HG03558 (cell line): ENCODE data around the gene SLC6A18.
"Not testable (repeated sequence)": the region's sequence is repeated elsewhere in the genome, so short reads cannot be mapped to it uniquely, and the experiment has no call there.

Experiments used
- ATAC-seq: cut with Tn5 transposase; IDR thresholded peaks from one replicate; pipeline ENCODE4 v1.9.1; 2021; ENCODE audit warnings: moderate number of reproducible peaks; ENCODE audit not compliant: unreplicated experiment; ENCODE audit errors: extremely low read depth

Gene SLC6A18

DNA sequence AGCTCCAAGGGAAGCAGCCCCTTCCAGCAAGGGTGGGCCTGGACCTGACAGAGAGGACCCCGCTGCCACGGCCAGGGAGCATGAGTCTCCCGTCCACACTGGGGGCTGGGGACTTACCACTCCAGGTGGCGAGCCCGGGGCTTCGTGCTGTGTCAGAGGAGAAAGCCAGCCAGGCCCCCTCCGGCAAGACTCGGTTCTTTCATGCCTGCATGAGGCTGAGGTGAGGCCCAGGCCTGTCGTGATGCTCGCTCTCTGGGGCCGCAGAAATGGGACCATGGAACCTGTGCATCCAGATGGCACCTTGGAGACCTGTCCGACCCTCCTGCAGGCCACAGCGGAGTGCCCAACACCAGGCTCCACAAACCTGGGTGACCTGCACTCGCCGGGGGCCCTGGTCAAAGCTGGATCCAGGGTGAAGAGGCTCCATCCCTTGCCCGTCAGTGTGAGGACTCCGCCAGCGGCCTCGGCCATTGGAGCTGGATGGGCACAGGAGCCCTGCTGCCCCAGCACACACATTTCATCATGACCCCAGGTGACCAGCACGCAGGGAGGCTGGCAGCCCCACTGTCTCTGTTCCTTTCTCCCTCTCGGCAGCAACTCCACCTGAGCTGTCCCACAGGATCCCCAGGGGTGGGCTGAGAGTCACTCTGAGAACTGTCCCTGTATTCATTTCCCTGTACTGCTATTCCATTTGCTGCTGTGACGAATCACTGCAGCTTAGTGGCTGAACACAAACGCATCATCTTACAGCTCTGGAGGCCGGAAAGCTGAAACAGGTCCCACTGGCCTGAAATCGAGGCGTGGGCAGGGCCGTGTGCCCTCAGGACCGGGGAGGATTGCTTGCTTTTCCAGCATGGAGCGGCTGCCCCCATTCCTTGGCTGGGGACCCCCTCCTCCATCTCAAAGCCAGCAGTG, 24.4 kb downstream of the SLC6A18 start:
- no peak for ATAC-seq

DNA sequence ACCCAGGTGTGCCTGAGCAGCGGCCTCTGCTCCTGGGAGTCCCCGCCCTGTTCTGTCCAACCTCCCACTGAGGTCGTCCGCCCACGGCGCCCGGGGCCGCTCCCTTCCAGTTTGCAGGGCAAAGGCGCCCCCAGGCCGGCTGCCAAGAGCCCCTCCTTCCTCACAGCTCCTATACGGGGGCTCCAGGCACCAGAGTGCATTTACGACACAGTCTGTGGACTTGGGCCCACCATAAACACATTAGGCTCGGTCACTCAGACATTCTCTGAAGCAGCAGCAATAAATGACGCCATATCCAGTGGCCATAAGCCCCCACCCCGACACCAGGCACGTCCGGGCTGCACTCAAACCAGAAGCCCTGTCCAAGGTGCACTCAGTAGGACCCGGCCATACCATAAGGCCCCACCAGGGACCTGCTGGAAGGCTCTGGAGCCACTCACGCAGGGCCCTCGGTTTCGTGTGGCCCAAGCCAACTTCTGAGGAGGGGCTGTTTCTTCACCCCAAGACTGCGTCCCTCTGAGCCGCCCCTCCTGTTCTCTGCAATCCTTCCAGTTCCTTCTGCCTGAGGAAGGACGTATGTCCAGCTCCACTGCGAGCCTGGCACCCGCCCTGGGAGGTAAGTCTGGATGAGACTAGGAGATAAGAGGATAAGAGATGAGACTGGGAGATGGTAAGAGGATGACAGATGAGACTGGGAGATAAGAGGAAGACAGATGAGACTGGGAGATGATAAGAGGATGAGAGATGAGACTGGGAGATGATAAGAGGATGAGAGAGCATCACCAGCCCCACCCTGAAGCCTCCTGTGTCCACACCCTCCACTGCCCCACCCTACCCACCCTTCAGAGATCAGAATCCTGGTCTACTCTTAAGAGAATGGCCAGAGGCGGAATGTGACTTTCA, 26.7 kb downstream of the SLC6A18 start:
- ATAC-seq = no peak

DNA sequence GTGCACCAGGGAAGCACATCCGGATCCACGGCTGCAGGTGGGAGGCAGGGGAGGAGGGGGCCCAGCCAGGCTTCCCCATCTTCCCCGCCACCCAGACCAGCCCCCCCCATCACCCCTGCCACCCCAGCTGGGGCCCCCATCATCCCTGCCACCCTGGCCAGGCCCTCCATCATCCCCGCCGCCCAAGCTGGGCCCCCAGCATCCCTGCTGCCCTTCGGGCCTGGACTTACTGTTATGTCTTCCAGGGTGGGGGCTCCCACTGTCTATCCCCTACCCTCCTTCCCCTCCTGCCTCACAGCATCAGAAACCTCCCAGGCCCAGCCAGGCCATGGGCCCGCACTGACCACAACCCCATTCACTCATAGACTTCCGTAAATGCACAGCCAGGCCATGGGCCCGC, 27.5 kb downstream of the SLC6A18 start:
- ATAC-seq = no peak

DNA sequence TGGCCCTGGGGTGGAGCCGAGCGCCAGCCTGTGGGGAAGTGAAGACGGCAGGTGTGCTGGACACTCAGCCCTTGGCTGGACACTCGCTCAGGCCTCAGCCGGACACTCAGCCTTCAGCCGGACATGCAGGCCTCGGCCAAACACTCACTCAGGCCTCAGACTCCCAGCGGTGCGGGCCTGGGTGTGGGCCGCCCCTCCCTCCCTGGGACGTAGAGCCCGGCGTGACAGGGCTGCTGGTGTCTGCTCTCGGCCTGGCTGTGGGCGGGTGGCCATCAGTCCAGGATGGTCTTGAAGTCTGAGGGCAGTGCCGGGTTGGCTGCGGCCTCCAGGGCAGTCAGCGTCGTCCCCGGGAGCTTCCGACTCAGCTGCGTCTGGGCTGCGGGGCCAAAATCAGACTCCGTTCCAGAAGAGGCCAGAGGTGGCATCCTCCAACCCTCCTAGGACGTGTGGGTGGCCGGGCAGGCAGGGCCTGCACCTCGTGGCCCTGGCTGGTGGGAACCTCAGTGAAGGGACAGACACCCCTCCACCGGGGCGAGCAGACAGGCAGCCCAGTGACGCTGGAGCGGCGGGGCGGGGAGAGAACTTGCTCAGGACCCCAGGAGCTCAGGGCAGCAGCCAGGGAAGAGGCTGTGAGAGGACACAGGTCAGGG, 28.4 kb downstream of the SLC6A18 start:
- ATAC-seq = no peak

DNA sequence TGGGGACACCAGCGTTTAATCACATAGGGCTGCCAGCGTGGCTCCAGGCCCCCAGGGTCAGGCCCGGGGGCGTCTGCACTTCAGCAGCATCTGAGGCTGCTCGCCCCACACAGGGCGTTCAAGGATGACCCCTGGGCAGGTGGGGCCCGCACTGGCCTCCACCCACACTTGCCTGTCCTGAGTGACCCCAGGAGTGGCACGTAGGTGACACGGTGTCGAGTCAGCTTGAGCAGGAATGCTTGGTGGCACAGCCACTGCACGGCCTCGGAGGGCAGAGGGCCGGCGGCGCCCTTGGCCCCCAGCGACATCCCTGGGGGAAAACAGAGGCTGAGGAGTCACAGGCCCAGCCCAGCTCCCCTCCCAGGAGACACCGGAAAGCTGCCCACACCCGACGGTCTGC, 29.0 kb downstream of the SLC6A18 start:
- ATAC-seq = no peak

DNA sequence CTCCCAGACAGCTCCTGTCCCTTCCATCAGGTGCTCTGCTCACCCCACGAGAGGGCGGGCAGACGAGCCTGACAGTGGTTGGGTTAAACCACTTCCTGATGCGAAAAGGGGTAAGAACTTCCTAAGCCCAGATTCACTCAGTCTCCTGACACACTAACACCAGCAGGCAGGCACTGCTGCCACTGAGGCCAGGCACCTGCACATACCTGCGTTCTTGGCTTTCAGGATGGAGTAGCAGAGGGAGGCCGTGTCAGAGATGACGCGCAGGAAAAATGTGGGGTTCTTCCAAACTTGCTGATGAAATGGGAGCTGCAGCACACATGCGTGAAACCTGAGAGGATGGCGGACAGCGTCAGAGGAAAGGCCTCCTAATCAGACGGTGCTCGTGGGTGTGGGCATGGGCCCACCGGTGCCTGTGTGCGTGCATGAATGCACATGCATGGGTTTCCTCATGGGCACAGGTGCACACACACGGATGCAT, 29.9 kb downstream of the SLC6A18 start:
- no peak for ATAC-seq

DNA sequence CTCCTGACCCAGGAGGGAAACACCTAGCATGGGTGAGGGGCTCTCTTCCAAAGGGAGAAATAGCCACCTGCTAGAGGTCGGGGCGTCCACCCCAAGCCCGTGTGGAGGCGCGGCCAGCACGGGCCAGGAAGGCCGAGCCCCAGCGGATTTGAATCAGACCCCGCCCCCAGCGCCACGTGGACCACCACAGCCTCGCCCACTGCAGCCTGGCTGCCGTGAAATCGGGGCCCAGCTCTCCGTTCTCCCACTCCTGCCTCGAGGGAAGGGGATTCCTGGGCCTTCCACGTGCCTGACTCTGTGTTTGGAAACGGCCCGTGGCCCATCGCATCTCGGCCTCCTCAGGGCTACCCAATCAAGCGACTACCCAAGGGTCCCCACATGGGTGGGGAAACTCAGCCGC, 31.6 kb downstream of the SLC6A18 start:
- ATAC-seq = no peak

DNA sequence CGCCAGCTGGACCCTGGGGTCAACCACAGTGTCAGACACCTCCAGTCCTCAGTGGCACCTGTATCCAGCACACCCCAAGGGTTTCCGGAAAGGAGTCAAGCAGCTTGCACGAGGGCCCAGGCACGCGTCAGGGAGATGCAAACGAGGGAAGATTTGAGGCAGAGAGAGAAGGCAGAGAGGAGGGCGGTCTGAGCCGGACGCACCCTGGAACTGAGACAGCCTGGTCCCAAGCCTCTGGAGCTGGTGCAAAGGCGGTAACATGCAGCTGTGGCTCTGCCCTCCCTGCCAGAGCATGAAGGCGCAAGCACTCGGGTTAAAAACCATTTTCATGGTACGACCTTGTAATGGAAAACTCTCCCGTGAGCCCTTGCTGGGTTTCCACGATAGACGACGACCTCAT, 32.2 kb downstream of the SLC6A18 start:
- ATAC-seq = no peak

DNA sequence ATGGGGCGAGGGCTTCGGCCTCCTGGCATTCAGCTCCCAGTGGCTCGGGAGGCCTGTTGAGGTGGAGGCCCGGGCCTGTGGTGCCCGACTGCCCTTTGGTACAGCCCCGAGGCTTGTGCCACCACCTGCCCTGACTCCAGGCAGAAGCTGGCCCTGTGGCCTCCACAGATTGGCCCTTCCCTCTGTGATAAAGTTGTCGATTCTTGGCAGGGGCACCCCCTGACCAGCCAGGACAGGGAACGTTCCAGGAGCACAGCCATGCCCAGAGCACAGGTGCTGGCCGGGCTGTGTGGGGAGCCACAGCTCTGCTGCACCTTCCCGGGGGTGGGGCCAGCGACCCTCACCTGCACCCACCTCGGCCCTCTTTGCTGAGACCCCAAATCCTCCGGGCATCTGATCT, 32.7 kb downstream of the SLC6A18 start:
- no peak for ATAC-seq

DNA sequence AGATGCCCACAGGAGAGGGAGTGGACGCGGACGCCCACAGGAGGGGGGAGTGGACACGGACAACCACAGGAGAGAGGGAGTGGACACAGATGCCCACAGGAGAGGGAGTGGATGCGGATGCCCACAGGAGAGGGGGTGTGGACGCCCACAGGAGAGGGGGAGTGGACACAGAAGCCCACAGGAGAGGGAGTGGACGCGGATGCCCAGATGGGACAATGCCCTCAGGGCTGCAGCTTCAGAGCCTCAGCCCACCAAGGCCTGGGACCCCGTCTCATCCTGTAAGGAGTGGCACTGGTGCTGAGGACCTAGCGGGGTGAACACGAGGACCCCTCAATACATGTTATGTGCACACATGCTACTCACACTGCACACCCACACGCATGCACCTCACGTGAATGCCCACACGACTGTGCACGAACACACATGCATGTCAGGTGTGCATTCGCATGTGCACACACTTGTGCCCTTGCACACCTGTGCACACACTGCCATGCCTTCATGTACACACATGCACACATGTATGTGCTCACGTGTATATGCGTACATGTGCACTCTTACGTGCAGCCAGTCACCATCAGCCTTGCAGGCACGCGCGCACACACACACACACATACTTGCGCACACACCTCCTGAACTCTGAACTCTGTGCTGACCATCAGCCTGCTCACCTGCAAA, 34.8 kb downstream of the SLC6A18 start:
- ATAC-seq = no peak

DNA sequence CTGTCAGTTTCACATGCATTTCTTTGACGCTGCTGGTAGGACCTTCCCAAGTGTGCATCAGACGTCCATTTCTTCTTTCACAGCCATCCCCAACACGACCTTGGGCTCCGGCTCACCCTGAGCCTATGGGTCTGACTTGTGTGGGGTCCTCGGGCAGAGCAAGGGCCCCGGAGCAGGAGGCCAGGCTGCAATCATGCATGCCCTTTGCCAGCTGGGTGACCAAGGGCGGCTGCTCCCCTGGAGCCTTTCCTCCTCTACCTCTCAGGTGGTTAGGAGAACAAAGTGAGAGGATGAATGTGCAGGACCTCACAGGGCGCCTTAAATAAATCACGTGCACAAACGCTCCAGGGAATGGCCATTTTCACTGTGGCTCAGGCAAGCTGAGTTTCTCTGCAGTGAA, 36.5 kb downstream of the SLC6A18 start:
- ATAC-seq = no peak

DNA sequence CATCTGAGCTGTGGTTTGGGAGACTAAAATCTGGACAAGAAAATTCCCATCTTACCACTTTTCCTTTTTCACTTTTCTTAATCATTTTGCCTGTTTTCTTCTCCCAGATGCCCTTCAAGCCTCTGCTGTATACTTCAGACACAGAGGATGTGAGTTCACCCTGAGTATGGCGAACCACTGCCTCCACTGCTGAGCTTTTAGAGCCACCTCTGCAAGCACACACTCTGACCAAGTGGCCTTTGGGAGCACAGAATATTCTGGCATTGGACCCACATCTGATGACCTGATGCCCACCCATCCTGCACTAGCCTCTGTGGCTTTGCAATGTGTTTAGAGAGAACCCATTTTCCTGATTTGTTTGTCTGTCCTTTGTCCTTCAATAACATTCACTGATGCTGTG, 37.2 kb downstream of the SLC6A18 start:
- no peak for ATAC-seq

DNA sequence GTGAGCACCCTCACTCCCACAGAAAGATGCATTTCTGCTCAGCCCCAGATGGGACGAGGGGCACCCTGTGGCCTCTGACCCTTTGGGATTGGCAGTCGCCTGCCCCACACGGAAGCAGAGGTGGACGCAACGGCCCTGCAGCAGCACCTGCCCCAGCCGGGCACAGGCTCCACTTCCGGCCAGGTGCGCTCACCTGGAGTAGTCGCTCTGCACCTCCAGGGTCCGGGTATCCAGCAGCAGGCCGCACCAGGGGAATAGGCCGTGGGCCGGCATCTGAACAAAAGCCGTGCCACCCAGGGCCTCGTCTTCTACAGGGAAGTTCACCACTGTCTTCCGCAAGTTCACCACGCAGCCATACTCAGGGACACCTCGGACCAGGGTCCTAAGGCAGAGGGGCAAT, 39.0 kb downstream of the SLC6A18 start:
- ATAC-seq = no peak

DNA sequence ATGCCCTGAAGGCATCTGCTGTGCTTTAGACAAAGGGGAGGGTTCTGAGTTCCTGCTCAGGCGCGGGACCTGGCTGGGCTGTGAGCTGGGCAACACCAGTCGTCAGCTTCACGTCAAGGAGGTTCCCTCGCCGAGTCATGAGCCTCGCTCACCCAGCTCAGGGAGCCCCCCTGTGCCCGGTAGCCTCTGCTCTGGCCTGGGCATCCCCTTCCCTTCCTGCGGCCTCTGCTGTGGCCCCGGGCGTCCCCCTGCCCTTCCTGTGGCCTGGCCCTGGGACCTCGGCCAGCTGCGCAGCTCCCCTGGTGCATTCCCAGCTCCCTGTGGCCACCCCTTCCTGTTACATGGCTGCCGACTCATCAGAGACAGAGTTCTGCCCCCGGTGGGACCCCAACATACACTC, 39.8 kb downstream of the SLC6A18 start:
- no peak for ATAC-seq

DNA sequence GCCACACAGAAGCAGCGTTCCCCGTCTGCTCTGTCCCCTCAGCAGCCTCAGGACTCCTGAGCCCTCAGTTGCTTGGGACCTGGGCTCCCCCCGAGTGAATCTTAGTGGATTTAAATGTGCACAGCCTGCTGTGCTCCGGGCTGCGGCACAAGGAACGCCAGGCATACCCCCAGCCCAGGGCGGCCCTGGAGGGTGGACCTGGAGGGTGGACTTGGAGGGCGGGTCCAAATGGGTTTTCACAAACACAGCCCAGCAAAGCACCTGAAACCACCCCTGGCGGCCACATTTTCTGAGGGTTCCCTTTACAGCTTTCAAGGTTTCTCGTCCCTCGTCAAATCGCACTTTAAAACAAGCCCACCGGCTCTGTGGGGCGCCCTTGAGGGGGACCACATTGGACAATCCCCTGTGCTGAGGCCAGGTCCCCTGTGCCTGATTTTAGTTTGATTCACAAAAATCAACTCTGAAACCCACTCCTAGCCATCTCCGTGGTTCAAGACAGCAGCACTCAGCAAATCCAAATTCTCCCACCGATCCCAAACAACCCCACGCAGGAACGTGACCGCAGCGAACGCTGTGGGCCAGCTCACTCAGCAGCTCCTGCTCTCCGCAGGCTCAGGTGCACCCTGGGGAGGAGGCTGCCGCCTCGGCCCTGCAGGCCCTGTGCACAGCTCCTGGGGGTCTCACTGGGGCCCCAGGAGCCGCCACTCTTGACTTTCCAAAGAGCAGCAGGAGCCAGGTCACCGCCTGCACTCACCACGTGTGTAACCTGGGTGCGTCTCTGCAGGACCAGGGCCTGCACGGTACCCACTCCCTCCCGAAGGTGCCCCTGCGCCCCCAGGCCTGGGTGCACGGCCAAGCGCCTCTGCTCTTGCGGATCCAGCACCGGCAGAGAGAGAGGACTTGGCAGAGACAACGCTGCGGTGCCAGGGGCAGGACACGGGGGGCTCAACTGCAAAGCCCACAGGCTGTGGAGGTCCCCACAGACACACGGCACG, 40.6 kb downstream of the SLC6A18 start:
- no peak for ATAC-seq

DNA sequence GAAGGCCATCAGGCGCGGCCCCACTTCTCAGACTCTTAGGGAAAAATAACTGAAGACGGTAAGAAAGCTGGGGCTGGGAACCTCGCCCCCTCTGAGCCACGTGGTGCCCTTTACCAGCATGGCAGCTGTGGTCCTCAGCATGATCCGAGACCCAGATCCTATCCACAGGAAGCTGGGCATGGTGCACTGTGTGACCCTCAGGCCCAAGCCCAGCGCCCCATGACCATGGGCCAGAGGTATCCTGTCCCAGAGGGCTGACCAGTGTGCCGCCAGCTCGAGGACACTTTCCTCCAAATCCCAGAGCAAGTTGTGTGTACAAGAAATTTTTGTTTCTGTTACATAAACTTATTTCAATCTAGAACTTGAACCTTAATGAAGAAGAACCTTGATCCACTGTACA, 41.6 kb downstream of the SLC6A18 start:
- no peak for ATAC-seq

DNA sequence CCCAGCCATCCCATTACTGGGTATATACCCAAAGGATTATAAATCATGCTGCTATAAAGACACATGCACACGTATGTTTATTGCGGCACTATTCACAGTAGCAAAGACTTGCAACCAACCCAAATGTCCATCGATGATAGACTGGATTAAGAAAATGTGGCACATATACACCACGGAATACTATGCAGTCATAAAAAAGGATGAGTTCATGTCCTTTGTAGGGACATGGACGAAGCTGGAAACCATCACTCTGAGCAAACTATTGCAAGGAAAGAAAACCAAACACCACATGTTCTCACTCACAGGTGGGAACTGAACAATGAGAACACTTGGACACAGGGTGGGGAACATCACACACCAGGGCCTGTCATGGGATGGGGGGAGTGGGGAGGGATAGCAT, 42.3 kb downstream of the SLC6A18 start:
- not testable (repeated sequence) for ATAC-seq

DNA sequence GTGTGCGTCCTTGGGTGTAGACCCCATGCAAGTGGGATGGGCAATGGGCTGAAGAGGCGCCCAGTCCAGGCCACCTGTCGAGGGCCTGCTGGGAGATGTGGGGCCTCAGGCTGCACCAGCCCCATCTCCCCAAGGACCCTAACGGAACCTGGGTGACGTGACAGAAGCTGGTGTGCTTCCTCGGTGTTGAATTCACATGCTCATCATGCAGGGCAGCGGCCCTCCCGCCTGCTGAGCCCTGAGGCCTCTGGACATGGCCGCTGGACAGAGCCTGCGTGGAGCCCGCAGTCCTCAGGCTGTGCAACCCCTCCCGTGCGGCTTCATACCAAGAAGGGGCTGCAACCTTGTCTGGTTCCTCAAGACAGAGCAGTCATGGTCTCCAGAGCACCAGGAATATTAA, 42.9 kb downstream of the SLC6A18 start:
- ATAC-seq = no peak

DNA sequence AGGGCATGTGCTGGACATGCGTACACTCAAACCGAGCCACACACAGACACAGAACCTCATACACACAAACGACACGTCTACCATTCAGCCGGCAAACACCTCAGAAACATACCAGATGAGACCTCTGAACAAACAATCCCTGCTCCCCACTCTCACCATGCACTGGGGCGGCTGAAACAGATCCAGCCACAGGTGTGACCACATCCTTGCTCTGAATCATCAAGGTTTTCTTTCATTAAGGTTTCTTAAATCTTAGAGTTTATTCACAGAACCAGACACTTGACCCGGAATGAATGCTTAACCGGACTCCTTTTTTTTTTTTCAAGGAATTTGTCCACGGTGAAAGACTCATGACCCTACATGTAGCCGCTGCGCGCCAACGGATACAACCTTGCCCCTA, 43.5 kb downstream of the SLC6A18 start:
- ATAC-seq = no peak
